OCI-LY7 (cell line): ENCODE results near the gene S100A7A.
"Not testable (repeated sequence)": the region's sequence is repeated elsewhere in the genome, so short reads cannot be mapped to it uniquely, and the experiment has no call there.

Experiments
- EZH2phosphoT487 ChIP-seq: fragments of 200-600 bp; sonication (generic); IDR thresholded peaks from 2 replicates; pipeline ENCODE4 v1.6.1; 2018; ENCODE audit warnings: low read depth, borderline replicate concordance, mild to moderate bottlenecking, mixed run types, antibody characterized with exemption, low read length, moderate library complexity, mixed read lengths
- TF ChIP-seq, protein P1 (sequence below): fragments of 200-600 bp; sonication (generic); conservative IDR thresholded peaks from 2 replicates; pipeline ENCODE4 v1.5.1; 2014; ENCODE audit warnings: mild to moderate bottlenecking, antibody characterized with exemption, low read length, moderate library complexity, mixed read lengths

DNA sequence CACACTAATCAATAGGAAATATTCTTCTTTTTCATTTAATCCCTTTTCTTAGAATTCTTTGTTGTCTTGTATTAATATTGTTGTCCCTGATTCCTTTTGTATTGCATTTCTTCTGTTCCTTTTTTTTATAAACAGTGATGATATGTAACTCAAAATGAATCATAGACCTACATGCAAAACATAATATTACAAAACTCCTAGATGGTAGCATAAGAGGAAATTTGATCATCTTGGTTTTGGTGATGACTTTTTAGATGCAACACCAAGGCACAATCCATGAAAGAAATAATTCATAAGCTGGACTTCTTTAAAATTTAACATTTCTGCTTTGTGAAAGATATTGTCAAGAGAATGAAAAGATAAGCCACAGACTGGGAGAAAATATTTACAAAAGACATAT, 2.4 kb upstream of the S100A7A start:
- TF ChIP-seq, protein P1, sequence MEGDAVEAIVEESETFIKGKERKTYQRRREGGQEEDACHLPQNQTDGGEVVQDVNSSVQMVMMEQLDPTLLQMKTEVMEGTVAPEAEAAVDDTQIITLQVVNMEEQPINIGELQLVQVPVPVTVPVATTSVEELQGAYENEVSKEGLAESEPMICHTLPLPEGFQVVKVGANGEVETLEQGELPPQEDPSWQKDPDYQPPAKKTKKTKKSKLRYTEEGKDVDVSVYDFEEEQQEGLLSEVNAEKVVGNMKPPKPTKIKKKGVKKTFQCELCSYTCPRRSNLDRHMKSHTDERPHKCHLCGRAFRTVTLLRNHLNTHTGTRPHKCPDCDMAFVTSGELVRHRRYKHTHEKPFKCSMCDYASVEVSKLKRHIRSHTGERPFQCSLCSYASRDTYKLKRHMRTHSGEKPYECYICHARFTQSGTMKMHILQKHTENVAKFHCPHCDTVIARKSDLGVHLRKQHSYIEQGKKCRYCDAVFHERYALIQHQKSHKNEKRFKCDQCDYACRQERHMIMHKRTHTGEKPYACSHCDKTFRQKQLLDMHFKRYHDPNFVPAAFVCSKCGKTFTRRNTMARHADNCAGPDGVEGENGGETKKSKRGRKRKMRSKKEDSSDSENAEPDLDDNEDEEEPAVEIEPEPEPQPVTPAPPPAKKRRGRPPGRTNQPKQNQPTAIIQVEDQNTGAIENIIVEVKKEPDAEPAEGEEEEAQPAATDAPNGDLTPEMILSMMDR, result not testable (repeated sequence)
- not testable (repeated sequence) for TF ChIP-seq EZH2phosphoT487
